Fibroblast of gingiva (primary cell): ENCODE results near the gene DEPDC7.
"Not testable (repeated sequence)": the region's sequence is repeated elsewhere in the genome, so short reads cannot be mapped to it uniquely, and the experiment has no call there.

Experiments used
- DNase-seq: peaks from one replicate; pipeline ENCODE4 v3.0.0-alpha.2; 2011; ENCODE audit warnings: low read depth

Gene DEPDC7

DNA sequence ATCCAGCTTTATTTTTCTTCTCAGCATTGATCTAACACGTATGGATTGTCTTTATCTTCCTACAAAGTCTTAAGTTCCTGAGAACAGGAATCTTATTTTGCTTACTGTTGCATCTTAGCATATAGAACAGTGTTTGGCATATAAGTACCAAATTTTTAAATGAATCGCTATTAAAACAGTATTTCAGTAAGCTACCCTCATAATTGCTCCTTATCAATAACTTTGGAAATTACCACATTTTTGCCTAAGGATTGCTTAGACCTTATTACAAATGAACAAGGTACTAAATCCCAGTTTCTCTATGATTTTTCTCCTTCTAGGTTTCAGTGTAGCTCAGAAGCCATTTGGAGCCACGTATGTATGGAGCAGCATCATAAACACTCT lies 9.7 kb downstream of the DEPDC7 start:
- no peak for DNase-seq

DNA sequence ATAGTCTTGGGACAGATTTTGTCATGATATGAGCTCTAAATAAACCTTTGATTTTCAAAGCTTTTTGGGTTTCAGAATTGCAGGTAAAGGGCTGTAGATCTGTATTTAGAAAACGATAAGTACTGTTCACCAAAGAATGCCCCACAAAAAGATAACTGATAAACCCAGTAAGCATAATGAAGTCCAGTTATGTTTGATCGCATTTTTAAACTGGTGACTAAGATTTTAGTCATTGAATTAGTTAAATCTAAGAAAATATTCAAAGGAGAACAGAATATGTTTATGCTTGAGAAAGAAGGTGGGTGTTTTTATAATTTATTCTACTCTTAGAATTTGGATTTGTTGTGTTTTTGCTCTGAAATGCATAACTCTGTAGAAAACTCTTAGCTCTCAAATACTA lies 11.6 kb downstream of the DEPDC7 start:
- no peak for DNase-seq

DNA sequence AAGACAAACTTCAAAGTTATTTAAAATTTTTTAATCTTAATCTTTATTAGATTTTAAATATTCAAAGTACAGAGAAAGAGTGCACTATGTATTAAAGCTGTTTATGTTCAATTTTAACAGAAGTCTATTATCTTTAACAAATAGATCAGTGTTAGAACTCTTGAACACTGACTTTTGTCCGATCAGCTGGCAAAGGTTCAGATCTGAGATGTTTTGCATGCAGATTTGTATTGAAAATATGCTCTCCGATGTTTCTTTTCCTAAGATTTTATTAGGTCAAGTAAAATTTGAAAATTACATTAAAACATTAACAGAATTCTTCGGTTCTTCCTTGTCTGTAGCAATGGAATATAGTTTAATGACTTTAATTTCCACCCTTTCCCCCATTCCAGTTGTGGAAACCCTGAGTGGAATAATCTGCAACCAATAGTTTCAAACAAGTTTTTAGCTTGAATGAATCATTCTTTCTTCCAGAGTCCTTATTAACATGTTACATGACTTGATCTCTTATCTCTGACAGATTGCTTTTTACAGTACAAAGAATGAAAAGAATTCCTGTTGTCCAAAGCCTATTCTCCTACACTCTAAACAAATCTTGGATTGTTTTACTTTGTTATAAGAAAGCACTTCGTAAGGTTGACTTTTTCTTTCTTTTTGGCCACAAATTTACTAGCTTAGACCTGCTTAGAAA lies 12.3 kb downstream of the DEPDC7 start:
- no peak for DNase-seq

GRCh38 chr11:33028537-33028914 lies 12.8 kb downstream of the DEPDC7 start:
- no peak for DNase-seq

GRCh38 chr11:33029218-33029617 lies 13.5 kb downstream of the DEPDC7 start:
- not testable (repeated sequence) for DNase-seq

DNA sequence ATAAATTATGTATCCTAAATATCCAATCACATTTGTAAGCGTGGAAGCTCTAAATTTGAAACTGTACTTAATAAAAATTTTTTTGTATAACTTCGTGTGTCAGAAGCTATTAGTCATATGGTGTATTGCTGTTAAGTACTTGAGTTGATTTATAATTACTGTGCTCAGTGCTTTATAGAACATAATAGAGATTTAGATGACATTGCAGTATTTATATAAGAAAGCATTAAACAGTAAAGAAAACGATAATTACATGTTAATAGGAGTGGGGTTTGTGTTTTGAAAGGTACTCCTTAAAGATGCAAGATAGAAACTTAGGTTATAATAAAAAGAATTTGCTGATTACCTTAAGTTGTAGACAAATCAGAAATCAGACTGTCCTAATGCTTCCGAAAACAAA lies 17.8 kb downstream of the DEPDC7 start:
- no peak for DNase-seq

- no peak for DNase-seq
Measured at GRCh38 chr11:33035011-33035410, 19.3 kb downstream of the DEPDC7 start.

DNA sequence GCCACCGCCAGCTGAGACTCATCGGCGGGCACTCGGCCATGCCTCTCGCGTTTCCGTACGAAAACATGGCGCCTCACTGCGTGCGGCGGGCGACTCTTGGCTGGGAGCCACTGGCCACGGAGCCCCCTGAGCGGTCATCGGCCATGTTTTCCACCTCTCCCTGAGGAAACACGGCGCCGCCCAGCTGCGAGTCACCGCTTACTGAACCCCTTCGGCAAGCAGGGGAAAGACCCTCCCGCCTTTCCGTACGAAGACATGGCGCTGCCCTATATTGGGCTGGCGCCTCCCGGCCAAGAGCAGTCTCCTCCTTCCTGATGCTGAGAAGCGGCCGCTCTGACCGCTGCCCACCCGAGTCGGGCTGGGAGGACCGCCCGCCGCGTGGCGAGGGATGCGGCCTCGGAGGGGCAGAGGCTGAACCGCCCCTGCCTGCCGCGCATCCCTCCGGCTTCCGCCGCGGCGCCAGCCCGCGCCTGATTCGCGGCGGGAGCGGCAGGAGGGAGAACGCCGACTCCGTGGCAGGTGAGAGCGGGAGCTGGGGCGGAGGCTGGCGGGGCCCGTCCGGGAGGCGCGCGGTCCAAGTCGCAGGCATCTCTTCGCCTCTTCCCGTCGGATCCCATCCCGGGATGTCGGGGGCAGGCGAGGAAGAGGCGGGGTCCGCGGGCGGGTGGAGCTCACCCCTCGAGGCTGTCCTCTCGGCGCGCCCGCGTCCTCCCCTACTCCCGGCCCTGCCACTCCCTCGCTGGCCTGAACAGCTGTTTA lies 23.8 kb downstream of the DEPDC7 start, which contains the start of gene TCP11L1:
Gene TCP11L1 (plus strand): TSS at position 299 of the 759 bp plus-strand sequence. CDS start 4,202 bp downstream, outside the sequence.
- DNase-seq: peak; percentile 95

DNA sequence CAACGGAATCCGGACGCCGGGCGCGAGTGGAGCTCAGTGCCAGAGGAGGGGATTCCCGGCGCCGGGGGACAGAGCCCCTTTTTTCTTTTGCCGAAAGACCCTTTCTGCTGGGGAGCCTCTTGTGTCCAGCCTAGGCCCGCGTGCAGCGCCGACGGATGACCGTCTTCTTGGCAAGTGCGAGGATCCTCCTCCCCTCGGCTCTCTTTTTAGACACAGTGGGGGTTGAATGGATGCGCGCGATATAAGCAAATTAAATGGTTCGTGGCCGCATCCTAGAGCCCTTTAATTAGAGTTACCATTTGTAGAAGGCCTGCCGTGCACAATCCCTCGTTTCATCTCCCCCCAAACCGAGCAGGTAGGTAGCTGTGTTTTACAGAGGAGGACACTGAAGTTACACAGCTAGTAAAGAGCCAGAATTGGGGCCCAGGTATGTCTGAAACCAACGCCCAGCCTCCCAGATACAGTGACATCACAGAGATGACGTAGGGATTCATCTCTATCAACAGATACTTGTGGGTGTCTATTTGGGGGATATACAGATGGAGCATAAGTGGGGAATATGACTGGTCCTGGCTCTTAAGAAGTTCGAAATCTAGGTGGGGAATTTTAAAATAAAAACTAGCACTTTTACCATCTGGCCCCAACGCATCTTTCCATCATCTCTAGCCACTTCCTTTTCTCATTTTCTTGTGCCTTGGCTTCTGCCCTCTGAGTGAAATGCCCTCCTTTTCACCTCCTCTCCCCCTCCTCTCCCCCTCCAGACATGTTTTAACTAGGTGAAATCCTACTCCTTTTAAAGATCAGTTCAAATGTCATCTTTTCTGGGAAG lies 24.6 kb downstream of the DEPDC7 start:
- no peak for DNase-seq

- DNase-seq: peak; percentile 33
Measured at GRCh38 chr11:33040862-33041453, 25.3 kb downstream of the DEPDC7 start.

DNA sequence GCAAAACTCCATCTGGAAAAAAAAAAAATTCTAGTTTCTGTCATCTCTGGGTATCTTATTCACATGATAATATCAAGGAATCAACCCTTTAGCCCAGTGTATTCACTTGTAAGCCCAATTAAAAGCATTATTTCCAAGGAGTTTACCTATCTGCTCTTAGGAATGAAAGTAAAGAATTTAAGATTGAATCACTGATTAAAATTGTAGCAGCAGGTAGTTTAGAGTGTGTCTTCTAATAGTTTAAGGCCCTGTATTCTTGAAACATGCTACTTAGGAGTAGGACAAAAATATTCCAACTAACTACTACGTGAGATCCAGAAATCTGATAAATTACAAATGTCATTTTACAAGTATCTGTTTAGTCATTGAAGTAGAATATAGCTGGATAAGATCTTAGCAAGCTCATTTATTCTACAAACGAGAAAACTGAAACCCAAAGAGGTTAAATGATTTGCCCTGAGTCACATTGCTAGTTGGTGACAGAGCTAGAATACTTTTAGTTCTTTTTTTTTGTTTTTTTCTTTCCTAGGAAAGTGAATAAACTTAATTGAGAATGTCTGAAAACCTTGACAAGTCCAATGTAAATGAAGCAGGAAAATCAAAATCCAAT lies 27.6 kb downstream of the DEPDC7 start:
- no peak for DNase-seq

- no peak for DNase-seq
Measured at GRCh38 chr11:33044285-33044756, 28.6 kb downstream of the DEPDC7 start.

DNA sequence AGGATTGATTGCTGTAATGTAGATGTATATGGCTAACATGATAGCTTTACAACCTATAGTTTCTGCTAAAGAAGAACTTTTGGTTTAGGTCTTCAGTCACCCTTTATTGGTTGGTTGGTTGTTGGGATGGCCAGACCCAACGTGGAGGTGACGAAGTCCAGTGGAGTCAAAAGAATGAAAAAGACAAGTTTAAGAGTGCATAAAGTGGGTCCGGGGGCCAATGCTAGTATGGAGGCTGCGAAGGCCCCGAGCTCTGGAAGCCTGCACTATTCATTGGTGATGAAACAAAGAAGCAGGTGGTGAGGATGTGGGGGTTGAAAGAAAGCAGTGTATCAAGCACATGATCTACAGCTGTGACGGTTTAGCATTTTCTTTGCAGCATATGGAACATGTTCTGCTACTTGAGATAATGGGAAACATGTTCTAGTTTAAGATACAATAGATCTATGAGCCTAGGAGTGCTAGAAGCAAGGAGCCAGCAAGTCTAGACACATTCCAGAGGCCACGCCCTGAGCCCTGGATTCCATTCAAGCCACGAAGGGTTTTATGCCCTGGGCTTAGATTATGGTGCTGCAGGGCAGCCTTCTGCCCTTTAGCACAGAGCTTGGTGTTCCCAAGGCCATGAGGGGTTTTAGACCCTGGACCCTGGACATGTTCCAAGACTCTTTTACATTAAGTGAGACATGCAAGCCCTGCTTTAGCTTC lies 30.0 kb downstream of the DEPDC7 start:
- no peak for DNase-seq

DNA sequence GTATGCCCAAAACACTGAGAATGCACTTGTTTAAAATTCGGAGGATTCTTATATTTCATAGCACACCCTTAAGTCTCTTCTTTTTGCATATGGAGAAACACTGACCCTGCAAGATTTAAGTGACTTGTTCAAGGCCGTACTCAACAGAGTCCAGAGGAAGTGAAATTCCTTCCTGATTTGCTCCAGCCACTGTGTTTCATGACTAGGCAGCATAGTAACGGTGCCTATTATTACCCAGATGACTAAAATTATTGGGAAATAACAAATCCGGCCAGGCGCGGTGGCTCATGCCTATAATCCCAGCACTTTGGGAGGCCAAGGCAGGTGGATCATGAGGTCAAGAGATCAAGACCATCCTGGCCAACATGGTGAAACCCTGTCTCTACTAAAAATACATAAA lies 33.0 kb downstream of the DEPDC7 start:
- DNase-seq: not testable (repeated sequence)

GRCh38 chr11:33049565-33050408 lies 34.1 kb downstream of the DEPDC7 start:
- DNase-seq: not testable (repeated sequence)

- DNase-seq: no peak
Measured at GRCh38 chr11:33052231-33052630, 36.6 kb downstream of the DEPDC7 start.

- no peak for DNase-seq
Measured at GRCh38 chr11:33055375-33055774, 39.7 kb downstream of the DEPDC7 start.

DNA sequence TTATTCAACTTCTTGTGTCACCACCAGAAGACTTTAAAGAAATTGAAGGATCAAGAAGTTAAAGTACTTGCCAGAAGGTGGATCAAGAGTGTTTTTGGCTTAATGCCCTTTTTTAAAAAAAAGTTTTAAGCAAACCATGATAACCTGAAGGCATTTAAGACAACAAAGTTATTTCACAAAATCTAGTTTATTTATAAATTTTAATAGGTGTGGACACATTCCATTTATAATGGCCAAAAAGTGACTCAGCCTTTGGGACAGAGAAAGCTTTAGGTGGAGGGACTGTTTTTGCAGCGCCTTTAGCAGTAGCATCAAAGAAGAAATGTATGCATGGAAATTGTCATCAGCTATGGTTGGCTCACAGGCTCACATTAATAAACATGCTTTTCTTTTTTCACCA lies 41.6 kb downstream of the DEPDC7 start:
- no peak for DNase-seq

- no peak for DNase-seq
Measured at GRCh38 chr11:33059331-33060007, 43.8 kb downstream of the DEPDC7 start.

DNA sequence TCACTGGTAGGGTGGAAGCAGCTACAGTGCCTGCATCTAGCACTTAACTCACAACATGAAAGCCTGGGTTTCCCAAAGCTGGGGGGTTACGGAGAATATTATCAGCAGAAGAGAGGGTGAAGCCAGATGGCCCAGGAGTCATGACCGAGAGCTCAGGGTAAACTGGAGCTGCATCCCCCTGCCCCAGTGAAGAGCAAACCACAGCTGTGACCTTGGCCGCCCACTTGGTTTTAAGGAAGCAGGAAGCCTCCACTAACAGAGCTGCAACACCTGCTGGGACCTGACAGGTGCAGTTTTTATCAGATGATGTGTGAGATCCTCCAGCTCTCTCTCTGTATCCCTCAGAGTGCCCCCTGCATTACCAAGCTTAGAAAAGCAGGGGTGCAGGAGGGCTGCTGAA lies 44.6 kb downstream of the DEPDC7 start:
- no peak for DNase-seq
